Keratinocyte (primary cell): ENCODE results near the gene CTTN. TPM values are rescaled to one million over a fixed set of nuclear protein-coding genes. Genes with fewer than 3 reads are reported as not detected.

Experiments
- DNase-seq: peaks from one replicate; pipeline ENCODE4 v3.0.0-alpha.2; 2011; ENCODE audit warnings: low read depth, missing footprints, low spot score
- FAIRE-seq: peaks from 2 replicates; lab custom pipeline; 2011; peaks lifted over from hg19 to GRCh38; lab: Jason Lieb, UNC
- H2AFZ ChIP-seq: 2 replicates; pipeline ENCODE4 v1.6.0; 2012; ENCODE audit warnings: low read length, control low read depth, inconsistent platforms; ENCODE audit not compliant: control insufficient read depth
- H3K27ac ChIP-seq: 2 replicates; pipeline ENCODE4 v1.5.1; 2011; ENCODE audit warnings: low read length; ENCODE audit not compliant: control insufficient read depth, insufficient read depth
- H3K27me3 ChIP-seq: 3 replicates; pipeline ENCODE4 v1.6.0; 2011; ENCODE audit warnings: low read length; ENCODE audit not compliant: control insufficient read depth, insufficient read depth; ENCODE audit errors: extremely low read depth
- H3K36me3 ChIP-seq, 2 experiments: 2 replicates in 1 of 2; 3 replicates in 1 of 2; pipeline ENCODE4 v1.5.1; 2011; ENCODE audit warnings: low read length in 2 of 2, mild to moderate bottlenecking in 1 of 2; ENCODE audit not compliant: control insufficient read depth in 2 of 2, insufficient read depth in 2 of 2; ENCODE audit errors: extremely low read depth in 1 of 2
- H3K4me1 ChIP-seq: 3 replicates; pipeline ENCODE4 v1.5.1; 2011; ENCODE audit warnings: low read length; ENCODE audit not compliant: control insufficient read depth, insufficient read depth; ENCODE audit errors: extremely low read depth
- H3K4me2 ChIP-seq: 3 replicates; pipeline ENCODE4 v1.6.0; 2011; ENCODE audit warnings: low read depth, low read length; ENCODE audit not compliant: control insufficient read depth, insufficient read depth; ENCODE audit errors: extremely low read depth
- H3K4me3 ChIP-seq, 3 experiments: fragments of 200-600 bp in 1 of 3; sonication (generic) in 1 of 3; 2 replicates in 2 of 3; 3 replicates in 1 of 3; pipeline ENCODE4 v1.5.1; 2011 to 2016; ENCODE audit warnings: low read length in 3 of 3, mild to moderate bottlenecking in 3 of 3, control low read depth in 2 of 3, inconsistent platforms in 1 of 3, low read depth in 1 of 3, mixed read lengths in 1 of 3, mixed run types in 1 of 3, moderate library complexity in 1 of 3; ENCODE audit not compliant: control insufficient read depth in 2 of 3, insufficient read depth in 2 of 3; ENCODE audit errors: extremely low read depth in 1 of 3
- H3K79me2 ChIP-seq: 2 replicates; pipeline ENCODE4 v1.6.0; 2012; ENCODE audit warnings: low read length; ENCODE audit not compliant: control insufficient read depth, insufficient read depth
- H3K9ac ChIP-seq: 3 replicates; pipeline ENCODE4 v1.6.0; 2011; ENCODE audit warnings: low read length; ENCODE audit not compliant: control insufficient read depth, insufficient read depth; ENCODE audit errors: extremely low read depth
- H3K9me1 ChIP-seq: 3 replicates; pipeline ENCODE4 v1.6.0; 2011; ENCODE audit warnings: low read length; ENCODE audit not compliant: control insufficient read depth, insufficient read depth; ENCODE audit errors: extremely low read depth
- H3K9me3 ChIP-seq: 2 replicates; pipeline ENCODE4 v1.5.1; 2012; ENCODE audit warnings: low read depth, low read length; ENCODE audit not compliant: control insufficient read depth
- H4K20me1 ChIP-seq: 3 replicates; pipeline ENCODE4 v1.6.0; 2011; ENCODE audit warnings: low read length; ENCODE audit not compliant: control insufficient read depth, insufficient read depth; ENCODE audit errors: extremely low read depth
- EZH2 ChIP-seq: IDR thresholded peaks from one replicate; pipeline ENCODE4 v1.6.1; 2012; ENCODE audit warnings: inconsistent platforms, mild to moderate bottlenecking, low read length, moderate library complexity
- dilution Hi-C: fragments of 300-500 bp; cut with MboI; formaldehyde crosslinking; loops from one replicate; pipeline ENCODE4 v1.7.0; 2020; ENCODE audit warnings: low sequenced_read_pairs; ENCODE audit not compliant: extremely low pct_ligation_motif_present
- polyA plus RNA-seq, 5 experiments: library from polyadenylated mRNA; depleted of rRNA in 3 of 5; stranded (reverse) in 3 of 5; stranded (forward) in 1 of 5; unstranded in 1 of 5; fragments of >200 nt; gene quantifications; 1 replicate in 1 of 5; 2 replicates in 3 of 5; 3 replicates in 1 of 5; pipeline versions ENCODE4 v1.2.1 to v1.2.3, GENCODE V29; 2011 to 2012; ENCODE audit warnings: missing spikeins in 2 of 5, low read depth in 1 of 5, low replicate concordance in 1 of 5
- TF ChIP-seq, protein P1 (sequence below), 3 experiments: IDR thresholded peaks in 1 of 3; conservative IDR thresholded peaks in 1 of 3; optimal IDR thresholded peaks in 1 of 3; 2 replicates in 2 of 3; 3 replicates in 1 of 3; pipeline versions ENCODE3 to v1.5.1; 2011; ENCODE audit warnings: low read length in 3 of 3, mild to moderate bottlenecking in 3 of 3, moderate library complexity in 2 of 3, control low read depth in 1 of 3, inconsistent platforms in 1 of 3; ENCODE audit not compliant: insufficient read depth in 2 of 3; ENCODE audit errors: extremely low read depth in 1 of 3

CTTN gene
- polyA plus RNA-seq, 1 donor (not counting 4 experiments of a cell fraction or from before 2014, with no cell fraction given), result 184 TPM

DNA sequence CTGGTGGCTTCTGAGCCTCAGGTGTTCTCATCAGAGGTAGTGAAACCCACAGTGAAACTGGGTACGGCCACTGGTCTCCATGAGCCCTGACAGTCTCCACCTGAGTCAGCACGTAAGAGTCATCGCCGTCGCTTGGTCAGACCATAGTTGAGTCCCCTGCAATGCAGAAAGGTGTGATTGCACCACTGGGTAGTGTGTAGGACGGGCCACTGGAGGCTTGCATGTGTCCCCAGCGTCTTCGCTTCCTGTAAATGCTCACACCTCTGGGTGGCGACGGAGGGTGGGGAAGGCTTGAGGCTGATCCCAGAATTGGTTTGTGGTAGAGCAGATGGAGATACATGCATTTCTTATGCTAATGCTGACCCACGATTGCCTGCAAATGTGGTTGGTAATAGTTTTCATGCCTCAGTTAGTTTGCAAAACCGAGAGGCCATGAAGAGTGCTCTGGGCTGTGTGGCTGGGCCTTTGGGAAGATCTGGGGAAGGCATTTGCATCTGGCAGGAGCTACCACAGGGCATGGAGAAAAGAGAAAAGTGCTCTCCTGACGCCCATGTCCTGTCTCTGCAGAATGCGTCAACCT lies 26.5 kb downstream of the CTTN start:
- TF ChIP-seq EZH2, result no peak
- TF ChIP-seq, protein P1, sequence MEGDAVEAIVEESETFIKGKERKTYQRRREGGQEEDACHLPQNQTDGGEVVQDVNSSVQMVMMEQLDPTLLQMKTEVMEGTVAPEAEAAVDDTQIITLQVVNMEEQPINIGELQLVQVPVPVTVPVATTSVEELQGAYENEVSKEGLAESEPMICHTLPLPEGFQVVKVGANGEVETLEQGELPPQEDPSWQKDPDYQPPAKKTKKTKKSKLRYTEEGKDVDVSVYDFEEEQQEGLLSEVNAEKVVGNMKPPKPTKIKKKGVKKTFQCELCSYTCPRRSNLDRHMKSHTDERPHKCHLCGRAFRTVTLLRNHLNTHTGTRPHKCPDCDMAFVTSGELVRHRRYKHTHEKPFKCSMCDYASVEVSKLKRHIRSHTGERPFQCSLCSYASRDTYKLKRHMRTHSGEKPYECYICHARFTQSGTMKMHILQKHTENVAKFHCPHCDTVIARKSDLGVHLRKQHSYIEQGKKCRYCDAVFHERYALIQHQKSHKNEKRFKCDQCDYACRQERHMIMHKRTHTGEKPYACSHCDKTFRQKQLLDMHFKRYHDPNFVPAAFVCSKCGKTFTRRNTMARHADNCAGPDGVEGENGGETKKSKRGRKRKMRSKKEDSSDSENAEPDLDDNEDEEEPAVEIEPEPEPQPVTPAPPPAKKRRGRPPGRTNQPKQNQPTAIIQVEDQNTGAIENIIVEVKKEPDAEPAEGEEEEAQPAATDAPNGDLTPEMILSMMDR (optimal IDR thresholded peaks at IDR 0.05 in 1 of 3, IDR thresholded peaks at IDR 0.05 in 1 of 3, conservative IDR thresholded peaks at IDR 0.05 in 1 of 3; ENCODE audit: extremely low read depth in 1 of 3, insufficient read depth in 2 of 3, low read length in 3 of 3), result no peak
- no peaks in the 10 kb centered on the region for H3K9me3 ChIP-seq
- H3K9me1 ChIP-seq, result no peaks in the 10 kb centered on the region
- no peak for FAIRE-seq
- H3K4me3 ChIP-seq, result no peak overlapping the region
- H3K27me3 ChIP-seq, result no peaks in the 10 kb centered on the region
- H3K9ac ChIP-seq, result no peak overlapping the region
- H3K27ac ChIP-seq, result no peak overlapping the region
- H3K4me2 ChIP-seq, result no peak overlapping the region
- DNase-seq, result no peak
- H3K79me2 ChIP-seq, result peaks cover 40% of the 10 kb centered on the region
- H3K36me3 ChIP-seq, result peaks cover 63% of the 10 kb centered on the region in 2 experiments
- dilution Hi-C loops, result no loop called here
- H3K4me1 ChIP-seq, result no peaks in the 10 kb centered on the region
- no peak overlapping the region for H2AFZ ChIP-seq
- peaks cover 15% of the 10 kb centered on the region for H4K20me1 ChIP-seq

DNA sequence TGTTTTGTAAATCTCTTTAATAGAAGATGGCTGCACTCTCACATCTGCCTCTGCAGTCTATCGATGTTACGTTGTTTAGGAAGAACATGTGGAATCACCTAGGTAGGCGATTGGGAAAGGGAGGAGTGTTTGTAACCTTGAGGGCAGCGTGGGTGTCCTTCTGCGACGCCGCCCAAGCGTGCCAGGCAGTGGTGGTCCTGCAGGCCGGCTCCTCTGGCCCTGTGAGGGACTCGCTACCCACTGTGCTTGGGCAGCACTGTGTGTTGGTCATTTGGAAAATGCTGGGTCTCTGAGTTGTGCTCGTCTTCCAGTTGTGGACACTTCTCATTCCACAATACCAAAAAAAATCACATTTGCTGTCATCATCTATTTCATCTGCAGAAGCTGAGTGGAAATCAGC lies 29.1 kb downstream of the CTTN start:
- FAIRE-seq, result no peak
- TF ChIP-seq EZH2, result no peak
- TF ChIP-seq, protein P1 (optimal IDR thresholded peaks at IDR 0.05 in 1 of 3, IDR thresholded peaks at IDR 0.05 in 1 of 3, conservative IDR thresholded peaks at IDR 0.05 in 1 of 3; ENCODE audit: extremely low read depth in 1 of 3, insufficient read depth in 2 of 3, low read length in 3 of 3), result no peak
- no peaks in the 10 kb centered on the region for H3K4me1 ChIP-seq
- H4K20me1 ChIP-seq, result peaks cover 14% of the 10 kb centered on the region
- DNase-seq, result no peak
- dilution Hi-C loops, result no loop called here
- H3K9me3 ChIP-seq, result no peaks in the 10 kb centered on the region
- no peak overlapping the region for H3K27ac ChIP-seq
- peaks cover 57 to 63% of the 10 kb centered on the region in 2 experiments for H3K36me3 ChIP-seq
- no peaks in the 10 kb centered on the region for H3K27me3 ChIP-seq
- H3K4me2 ChIP-seq, result no peak overlapping the region
- no peak overlapping the region for H3K4me3 ChIP-seq
- no peak overlapping the region for H3K9ac ChIP-seq
- H2AFZ ChIP-seq, result no peak overlapping the region
- peaks cover 25% of the 10 kb centered on the region for H3K79me2 ChIP-seq
- no peaks in the 10 kb centered on the region for H3K9me1 ChIP-seq
